Adrenal gland (tissue), 12 donors: ENCODE results near the gene SWAP70. TPM values are rescaled to one million over a fixed set of nuclear protein-coding genes. Genes with fewer than 3 reads are reported as not detected.
"Not testable (repeated sequence)": the region's sequence is repeated elsewhere in the genome, so short reads cannot be mapped to it uniquely, and the experiment has no call there.

Experiments
- DNase-seq, 7 donors: peaks; one replicate each; pipeline ENCODE4 v3.0.0-alpha.2; 2019 to 2020
- H3K27ac ChIP-seq, 5 donors: fragments of 200-600 bp; sonication (generic) in 4 of 5; 1 replicate in 3 of 5; 2 replicates in 2 of 5; pipeline versions ENCODE4 v1.5.1 to v1.8.0; 2016 to 2020; ENCODE audit warnings: mild to moderate bottlenecking in 1 of 5
- H3K27me3 ChIP-seq: fragments of 200-600 bp; 2 replicates; pipeline ENCODE4 v1.8.0; 2021
- H3K36me3 ChIP-seq, 2 donors: fragments of 200-600 bp; replicated peaks in 1 of 2; 1 replicate in 1 of 2; 2 replicates in 1 of 2; pipeline versions ENCODE4 v1.5.1 to v1.8.0; 2018 to 2022
- H3K4me1 ChIP-seq, 2 donors: fragments of 200-600 bp; replicated peaks in 1 of 2; 1 replicate in 1 of 2; 2 replicates in 1 of 2; pipeline versions ENCODE4 v1.5.1 to v1.8.0; 2018 to 2021
- H3K4me3 ChIP-seq, 4 donors: fragments of 200-600 bp; sonication (generic) in 3 of 4; one replicate each; pipeline ENCODE4 v1.5.1; 2016 to 2018
- H3K9me3 ChIP-seq, 3 donors: fragments of 200-600 bp; sonication (generic) in 1 of 3; replicated peaks in 1 of 3; 1 replicate in 2 of 3; 2 replicates in 1 of 3; pipeline versions ENCODE4 v1.5.1 to v1.8.0; 2016 to 2021
- CTCF ChIP-seq, 6 experiments: fragments of 450-650 bp in 4 of 6; fragments of 200-600 bp in 2 of 6; sonication (generic) in 1 of 6; IDR thresholded peaks; 1 replicate in 5 of 6; 2 replicates in 1 of 6; pipeline versions ENCODE4 v1.5.1 to v1.8.0; 2016 to 2021; ENCODE audit warnings: antibody characterized with exemption in 6 of 6, mild to moderate bottlenecking in 2 of 6, moderate library complexity in 1 of 6
- POLR2A ChIP-seq, 2 donors: fragments of 450-650 bp; IDR thresholded peaks; one replicate each; pipeline ENCODE4 v1.6.1; 2017; ENCODE audit warnings: antibody characterized with exemption in 2 of 2, mild to moderate bottlenecking in 2 of 2, moderate library complexity in 1 of 2
- WGBS, 4 donors: extraction: QIAGEN DNeasy Blood & Tissue Kit in 2 of 4; methylation state at CpG; one replicate each; pipeline versions ENCODE4 v1.1.5 to v1.1.7; 2013 to 2017; 5-methylcytosine and 5-hydroxymethylcytosine counted together
- intact Hi-C, 2 donors: fragments of 100-400 bp; cut with DNase I; formaldehyde crosslinking; loops; one replicate each; pipeline versions ENCODE4 v1.14.1 to v1.15.0; 2022 to 2023
- polyA plus RNA-seq, 3 donors: library from polyadenylated mRNA; stranded (reverse); fragments of 200-250 nt in 2 of 3; fragments of 350-450 nt in 1 of 3; fragmentation: Illumina TruSeq in 1 of 3; extraction: RNeasy Lipid Tissue Mini Kit (QIAGEN cat#74804) in 1 of 3; gene quantifications; one replicate each; pipeline ENCODE4 v1.2.3, GENCODE V29; 2013 to 2014
- total RNA-seq, 9 donors: library from RNA; depleted of rRNA in 4 of 9; stranded (reverse); fragments of >200 nt in 4 of 9; fragments of 120-200 nt in 1 of 9; fragmentation: NEBNext Ultra II Directional in 1 of 9; extraction: Animal tissue kit (Norgen Biotek cat#: 25700) in 1 of 9; gene quantifications; one replicate each; pipeline versions ENCODE4 v1.1.0 to v1.2.4, GENCODE V29; 2013 to 2023
- donor health status: healthy with polysubstance abuse.
- donor health status: Bipolar disorder and iron deficiency.
- donor health status: DM: yes; HTN: yes; CAD: no.
- donor health status: DM: no; HTN: no; CAD: no.
- donor health status: DM: no; HTN: no; CAD: no.
- donor health status: DM: yes; HTN: yes; CAD: no.

SWAP70 gene
- total and polyA plus RNA-seq, 12 donors, result 6.5 to 23.5 (median 17.0) TPM

GRCh38 chr11:9616858-9617257 is 47.0 kb upstream of the SWAP70 start:
- no peak for TF ChIP-seq CTCF (IDR thresholded peaks at IDR 0.05)
- TF ChIP-seq POLR2A (IDR thresholded peaks at IDR 0.05), result no peak
- Histone ChIP-seq H3K4me3 (no peak overlapping the region), H3K27ac (no peak overlapping the region), H3K9me3 (no peaks in the 10 kb centered on the region), H3K36me3 (no peaks in the 10 kb centered on the region), H3K4me1 (peaks cover 9 to 12% of the 10 kb centered on the region in 2 donors), H3K27me3 (no peaks in the 10 kb centered on the region)
- intact Hi-C loops, result loop anchor here (10.0 kb wide), 2 partner anchors 82 to 138 kb away; no protein-coding TSS in a partner anchor
- DNase-seq, result no peak
- 95 to 100% (median 98%) methylated on average over 4 of the region's 4 CpGs for WGBS, 4 donors

- Histone ChIP-seq H3K27me3 (no peaks in the 10 kb centered on the region), H3K27ac (no peak overlapping the region), H3K4me3 (no peak overlapping the region), H3K4me1 (peaks cover 4 to 6% of the 10 kb centered on the region in 2 donors), H3K36me3 (no peaks in the 10 kb centered on the region), H3K9me3 (no peaks in the 10 kb centered on the region)
- 87 to 94% (median 90%) methylated on average over 5 of the region's 5 CpGs for WGBS, 4 donors
- intact Hi-C loops, result loop anchor here (10.0 kb wide), 2 partner anchors 83 to 137 kb away; no protein-coding TSS in a partner anchor
- no peak for TF ChIP-seq POLR2A (IDR thresholded peaks at IDR 0.05)
- no peak for DNase-seq
Measured at GRCh38 chr11:9617940-9618339, 45.9 kb upstream of the SWAP70 start.

GRCh38 chr11:9619004-9619403 is 44.9 kb upstream of the SWAP70 start:
- H3K4me1 ChIP-seq, result peaks cover 3 to 5% of the 10 kb centered on the region in 2 donors
- no peak for TF ChIP-seq CTCF (IDR thresholded peaks at IDR 0.05)
- no peak for TF ChIP-seq POLR2A (IDR thresholded peaks at IDR 0.05)
- H3K9me3 ChIP-seq, result no peaks in the 10 kb centered on the region
- no peak overlapping the region for H3K27ac ChIP-seq
- intact Hi-C loops, result loop anchor here (10.0 kb wide), 2 partner anchors 84 to 136 kb away; no protein-coding TSS in a partner anchor
- H3K36me3 ChIP-seq, result no peaks in the 10 kb centered on the region
- no peak overlapping the region for H3K4me3 ChIP-seq
- H3K27me3 ChIP-seq, result no peaks in the 10 kb centered on the region
- no peak for DNase-seq
- WGBS, 4 donors, result 88 to 97% (median 94%) methylated on average over 1 of the region's 1 CpG

- intact Hi-C loops, result loop anchor here (10.0 kb wide), 2 partner anchors 85 to 135 kb away; no protein-coding TSS in a partner anchor
- Histone ChIP-seq H3K4me1 (no peaks in the 10 kb centered on the region), H3K27me3 (no peaks in the 10 kb centered on the region), H3K27ac (no peak overlapping the region), H3K36me3 (no peaks in the 10 kb centered on the region), H3K4me3 (no peak overlapping the region), H3K9me3 (no peaks in the 10 kb centered on the region)
- TF ChIP-seq POLR2A (IDR thresholded peaks at IDR 0.05) (no peak), CTCF (IDR thresholded peaks at IDR 0.05) (no peak)
- no peak for DNase-seq
Measured at GRCh38 chr11:9619971-9620370, 43.9 kb upstream of the SWAP70 start.

GRCh38 chr11:9622353-9622752 is 41.5 kb upstream of the SWAP70 start:
- intact Hi-C loops, result not testable (repeated sequence)

GRCh38 chr11:9623053-9623452 is 40.8 kb upstream of the SWAP70 start:
- intact Hi-C loops, H3K27ac ChIP-seq, H3K4me3 ChIP-seq, H3K36me3 ChIP-seq, DNase-seq, H3K9me3 ChIP-seq, H3K4me1 ChIP-seq, H3K27me3 ChIP-seq: not testable (repeated sequence)
- WGBS, 4 donors, result 80 to 96% (median 93%) methylated on average over 1 to 23 of the region's 23 CpGs

More at GRCh38 chr11:9622353-9622752, 41.5 kb upstream of the SWAP70 start:
- not testable (repeated sequence) for H3K9me3 ChIP-seq, DNase-seq, H3K4me1 ChIP-seq, H3K27ac ChIP-seq, H3K4me3 ChIP-seq, H3K36me3 ChIP-seq, H3K27me3 ChIP-seq
- 78 to 88% (median 85%) methylated on average over 5 to 7 of the region's 7 CpGs for WGBS, 4 donors
